HG02678 (cell line): Measurements from ENCODE around the gene SHCBP1L.
"Not testable (repeated sequence)": the region's sequence is repeated elsewhere in the genome, so short reads cannot be mapped to it uniquely, and the experiment has no call there.

Source experiments
- ATAC-seq: cut with Tn5 transposase; IDR thresholded peaks from one replicate; pipeline ENCODE4 v1.9.1; 2021; ENCODE audit warnings: mild to moderate bottlenecking, moderate library complexity; ENCODE audit not compliant: unreplicated experiment

Gene SHCBP1L

GRCh38 chr1:182965861-182966260 is 12.9 kb upstream of the SHCBP1L start:
- ATAC-seq = no peak

GRCh38 chr1:182965096-182965495 is 12.1 kb upstream of the SHCBP1L start:
- ATAC-seq = no peak

GRCh38 chr1:182962554-182963115 is 9.7 kb upstream of the SHCBP1L start:
- ATAC-seq = peak; percentile 97

- no peak for ATAC-seq
These were observed 7.1 kb upstream of the SHCBP1L start for GRCh38 chr1:182960046-182960445.

GRCh38 chr1:182957902-182958395 is 5.0 kb upstream of the SHCBP1L start:
- no peak for ATAC-seq

GRCh38 chr1:182956708-182957365 is 3.9 kb upstream of the SHCBP1L start:
- no peak for ATAC-seq

GRCh38 chr1:182955596-182956588 is 2.9 kb upstream of the SHCBP1L start:
- no peak for ATAC-seq

- ATAC-seq = no peak
These were observed 860 bp upstream of the SHCBP1L start for GRCh38 chr1:182953826-182954225.

GRCh38 chr1:182943336-182943735 is 9.6 kb downstream of the SHCBP1L start:
- ATAC-seq = not testable (repeated sequence)

GRCh38 chr1:182942145-182942544 is 10.8 kb downstream of the SHCBP1L start:
- ATAC-seq = not testable (repeated sequence)

GRCh38 chr1:182939413-182939812 is 13.6 kb downstream of the SHCBP1L start:
- no peak for ATAC-seq

GRCh38 chr1:182935716-182936115 is 17.2 kb downstream of the SHCBP1L start:
- ATAC-seq = no peak

GRCh38 chr1:182930985-182931384 is 22.0 kb downstream of the SHCBP1L start:
- ATAC-seq = no peak

- no peak for ATAC-seq
These were observed 25.1 kb downstream of the SHCBP1L start for GRCh38 chr1:182927693-182928433.

- ATAC-seq = no peak
These were observed 27.3 kb downstream of the SHCBP1L start for GRCh38 chr1:182925661-182926060.

- no peak for ATAC-seq
These were observed 35.6 kb downstream of the SHCBP1L start for GRCh38 chr1:182917378-182917777.

- ATAC-seq = no peak
These were observed 39.6 kb downstream of the SHCBP1L start for GRCh38 chr1:182913401-182913800.

- no peak for ATAC-seq
These were observed 42.8 kb downstream of the SHCBP1L start for GRCh38 chr1:182910143-182910542.

- ATAC-seq = no peak
These were observed 43.4 kb downstream of the SHCBP1L start for GRCh38 chr1:182909578-182909977.

GRCh38 chr1:182905321-182905720 is 47.6 kb downstream of the SHCBP1L start:
- ATAC-seq = no peak

GRCh38 chr1:182901946-182902345 is 51.0 kb downstream of the SHCBP1L start:
- not testable (repeated sequence) for ATAC-seq
